OCI-M1 (cell line): ENCODE data around the gene UBAC2.

ENCODE experiments used
- DNase-seq: peaks from one replicate; lab custom pipeline; 2025; lab: John Stamatoyannopoulos, UW

UBAC2 gene

GRCh38 chr13:99311748-99312492, 111.3 kb downstream of the UBAC2 start:
- DNase-seq = no peak

GRCh38 chr13:99312493-99312883, 111.8 kb downstream of the UBAC2 start:
- no peak for DNase-seq

GRCh38 chr13:99313501-99313900, 112.8 kb downstream of the UBAC2 start:
- no peak for DNase-seq

GRCh38 chr13:99313941-99314340, 113.3 kb downstream of the UBAC2 start:
- DNase-seq = no peak

- no peak for DNase-seq
Observed at GRCh38 chr13:99314640-99315176, 114.1 kb downstream of the UBAC2 start.

GRCh38 chr13:99315186-99315585, 114.5 kb downstream of the UBAC2 start:
- DNase-seq = no peak

GRCh38 chr13:99316224-99316623, 115.6 kb downstream of the UBAC2 start:
- no peak for DNase-seq

- no peak for DNase-seq
Observed at GRCh38 chr13:99316657-99317256, 116.1 kb downstream of the UBAC2 start.

GRCh38 chr13:99320693-99321481, 120.2 kb downstream of the UBAC2 start:
- peak; percentile 67 for DNase-seq

GRCh38 chr13:99321709-99322108, 121.1 kb downstream of the UBAC2 start:
- DNase-seq = no peak

GRCh38 chr13:99322297-99323103, 121.8 kb downstream of the UBAC2 start:
- peak; percentile 83 for DNase-seq

- DNase-seq = no peak
Observed at GRCh38 chr13:99323488-99323887, 122.8 kb downstream of the UBAC2 start.

GRCh38 chr13:99326012-99326411, 125.4 kb downstream of the UBAC2 start:
- DNase-seq = no peak

GRCh38 chr13:99327126-99327525, 126.5 kb downstream of the UBAC2 start:
- DNase-seq = peak; percentile 55

- no peak for DNase-seq
Observed at GRCh38 chr13:99327761-99328160, 127.1 kb downstream of the UBAC2 start.

GRCh38 chr13:99329477-99329876, 128.8 kb downstream of the UBAC2 start:
- DNase-seq = no peak

- DNase-seq = no peak
Observed at GRCh38 chr13:99330942-99331341, 130.3 kb downstream of the UBAC2 start.

GRCh38 chr13:99331881-99332293, 131.2 kb downstream of the UBAC2 start:
- DNase-seq = no peak

GRCh38 chr13:99332456-99332855, 131.8 kb downstream of the UBAC2 start:
- DNase-seq = no peak

GRCh38 chr13:99334221-99334620, 133.6 kb downstream of the UBAC2 start:
- no peak for DNase-seq

GRCh38 chr13:99335087-99335486, 134.4 kb downstream of the UBAC2 start:
- no peak for DNase-seq

- DNase-seq = no peak
Observed at GRCh38 chr13:99335603-99336002, 134.9 kb downstream of the UBAC2 start.
